ENCODE measurements around the gene ZNF385A. TPM values are rescaled to one million over a fixed set of nuclear protein-coding genes. Genes with fewer than 3 reads are reported as not detected.
A peak's percentile ranks its signal among the peaks of the same experiment; 100 is the strongest.

ZNF385A gene
- total and polyA plus RNA-seq, 9 of the 15 experiments (the other 6 are each of a cell fraction or from before 2014, with no cell fraction given) = 1.0 to 111 (median 7.7) TPM

DNA sequence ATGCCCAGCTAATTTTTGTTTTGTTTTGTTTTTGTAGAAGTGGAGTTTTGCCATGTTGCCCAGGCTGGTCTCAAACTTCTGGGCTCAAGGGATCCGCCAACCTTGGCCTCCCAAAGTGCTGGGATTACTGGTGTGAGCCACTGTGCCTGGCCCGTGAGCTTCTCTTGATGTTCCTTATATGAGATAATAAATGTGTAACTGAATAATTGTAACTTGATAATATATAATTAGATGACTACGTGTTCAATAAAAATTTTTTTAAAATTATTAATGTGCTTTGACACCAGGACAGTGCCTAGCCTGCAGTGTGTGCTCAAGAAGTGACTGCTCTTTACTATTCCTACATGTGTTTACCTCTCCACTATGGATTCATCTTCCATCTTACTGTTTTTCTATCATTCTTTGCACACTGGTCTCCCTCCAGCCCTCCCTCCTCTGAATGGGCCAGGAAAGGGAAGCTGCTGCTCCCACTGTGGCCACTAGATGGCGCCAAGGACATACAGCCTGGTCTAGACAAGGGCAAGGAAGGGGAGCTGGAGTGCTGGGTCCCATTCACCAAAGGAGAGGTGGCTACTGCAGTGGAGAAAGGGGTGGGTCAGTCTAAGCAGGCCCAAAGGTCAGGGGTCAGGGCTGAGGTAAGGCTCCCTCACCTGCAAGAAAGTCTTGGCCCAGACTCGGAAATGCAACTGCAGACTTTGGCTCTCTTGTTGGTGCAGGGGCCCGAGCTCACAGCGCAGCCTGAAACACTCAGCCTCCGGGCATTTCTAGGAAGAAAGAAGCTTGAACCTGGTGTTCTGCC is 14.7 kb upstream of the ZNF385A start (continued):
- TF ChIP-seq ZNF551 (CRISPR knock-in tag; IDR thresholded peaks at IDR 0.05) = no peak
- TF ChIP-seq, protein P1, sequence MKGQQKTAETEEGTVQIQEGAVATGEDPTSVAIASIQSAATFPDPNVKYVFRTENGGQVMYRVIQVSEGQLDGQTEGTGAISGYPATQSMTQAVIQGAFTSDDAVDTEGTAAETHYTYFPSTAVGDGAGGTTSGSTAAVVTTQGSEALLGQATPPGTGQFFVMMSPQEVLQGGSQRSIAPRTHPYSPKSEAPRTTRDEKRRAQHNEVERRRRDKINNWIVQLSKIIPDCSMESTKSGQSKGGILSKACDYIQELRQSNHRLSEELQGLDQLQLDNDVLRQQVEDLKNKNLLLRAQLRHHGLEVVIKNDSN (CRISPR knock-in tag; IDR thresholded peaks at IDR 0.05) = no peak
- TF ChIP-seq, protein P2, sequence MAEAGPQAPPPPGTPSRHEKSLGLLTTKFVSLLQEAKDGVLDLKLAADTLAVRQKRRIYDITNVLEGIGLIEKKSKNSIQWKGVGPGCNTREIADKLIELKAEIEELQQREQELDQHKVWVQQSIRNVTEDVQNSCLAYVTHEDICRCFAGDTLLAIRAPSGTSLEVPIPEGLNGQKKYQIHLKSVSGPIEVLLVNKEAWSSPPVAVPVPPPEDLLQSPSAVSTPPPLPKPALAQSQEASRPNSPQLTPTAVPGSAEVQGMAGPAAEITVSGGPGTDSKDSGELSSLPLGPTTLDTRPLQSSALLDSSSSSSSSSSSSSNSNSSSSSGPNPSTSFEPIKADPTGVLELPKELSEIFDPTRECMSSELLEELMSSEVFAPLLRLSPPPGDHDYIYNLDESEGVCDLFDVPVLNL (CRISPR knock-in tag; IDR thresholded peaks at IDR 0.05; ENCODE audit: low read depth) = no peak
- no peak for TF ChIP-seq ZFPM2 (CRISPR knock-in tag; IDR thresholded peaks at IDR 0.05)
- no peak for TF ChIP-seq POLR2B (IDR thresholded peaks at IDR 0.05; ENCODE audit: low read depth, partially characterized antibody)
- TF ChIP-seq ZNF717 (CRISPR knock-in tag; IDR thresholded peaks at IDR 0.05) = no peak
- no peak for TF ChIP-seq ZNF217 (CRISPR knock-in tag; IDR thresholded peaks at IDR 0.05)
- no peak for TF ChIP-seq CHCHD3 (CRISPR knock-in tag; IDR thresholded peaks at IDR 0.05)
- TF ChIP-seq ARID1B (IDR thresholded peaks at IDR 0.05) = no peak
- peak; percentile 96 for TF ChIP-seq SMC3 (conservative IDR thresholded peaks at IDR 0.05; ENCODE audit: insufficient read depth, low read depth, low read length)
- TF ChIP-seq MED1 (CRISPR knock-in tag; IDR thresholded peaks at IDR 0.05; ENCODE audit: borderline replicate concordance) = no peak
- TF ChIP-seq NR2F6 (CRISPR knock-in tag; IDR thresholded peaks at IDR 0.05) = no peak
- TF ChIP-seq, protein P3, sequence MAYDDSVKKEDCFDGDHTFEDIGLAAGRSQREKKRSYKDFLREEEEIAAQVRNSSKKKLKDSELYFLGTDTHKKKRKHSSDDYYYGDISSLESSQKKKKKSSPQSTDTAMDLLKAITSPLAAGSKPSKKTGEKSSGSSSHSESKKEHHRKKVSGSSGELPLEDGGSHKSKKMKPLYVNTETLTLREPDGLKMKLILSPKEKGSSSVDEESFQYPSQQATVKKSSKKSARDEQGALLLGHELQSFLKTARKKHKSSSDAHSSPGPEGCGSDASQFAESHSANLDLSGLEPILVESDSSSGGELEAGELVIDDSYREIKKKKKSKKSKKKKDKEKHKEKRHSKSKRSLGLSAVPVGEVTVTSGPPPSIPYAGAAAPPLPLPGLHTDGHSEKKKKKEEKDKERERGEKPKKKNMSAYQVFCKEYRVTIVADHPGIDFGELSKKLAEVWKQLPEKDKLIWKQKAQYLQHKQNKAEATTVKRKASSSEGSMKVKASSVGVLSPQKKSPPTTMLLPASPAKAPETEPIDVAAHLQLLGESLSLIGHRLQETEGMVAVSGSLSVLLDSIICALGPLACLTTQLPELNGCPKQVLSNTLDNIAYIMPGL (CRISPR knock-in tag; IDR thresholded peaks at IDR 0.05) = no peak
- no peak for TF ChIP-seq ESRRB (CRISPR knock-in tag; IDR thresholded peaks at IDR 0.05; ENCODE audit: borderline replicate concordance)
- TF ChIP-seq, protein P4, sequence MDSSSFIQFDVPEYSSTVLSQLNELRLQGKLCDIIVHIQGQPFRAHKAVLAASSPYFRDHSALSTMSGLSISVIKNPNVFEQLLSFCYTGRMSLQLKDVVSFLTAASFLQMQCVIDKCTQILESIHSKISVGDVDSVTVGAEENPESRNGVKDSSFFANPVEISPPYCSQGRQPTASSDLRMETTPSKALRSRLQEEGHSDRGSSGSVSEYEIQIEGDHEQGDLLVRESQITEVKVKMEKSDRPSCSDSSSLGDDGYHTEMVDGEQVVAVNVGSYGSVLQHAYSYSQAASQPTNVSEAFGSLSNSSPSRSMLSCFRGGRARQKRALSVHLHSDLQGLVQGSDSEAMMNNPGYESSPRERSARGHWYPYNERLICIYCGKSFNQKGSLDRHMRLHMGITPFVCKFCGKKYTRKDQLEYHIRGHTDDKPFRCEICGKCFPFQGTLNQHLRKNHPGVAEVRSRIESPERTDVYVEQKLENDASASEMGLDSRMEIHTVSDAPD (CRISPR knock-in tag; IDR thresholded peaks at IDR 0.05) = no peak
- no peak for TF ChIP-seq ETV1 (tag; conservative IDR thresholded peaks at IDR 0.05; ENCODE audit: low read depth)
- no peak for TF ChIP-seq FOXK2 (conservative IDR thresholded peaks at IDR 0.05 in 1 of 2, IDR thresholded peaks at IDR 0.05 in 1 of 2; ENCODE audit: low read depth in 2 of 2)
- TF ChIP-seq, protein P5, sequence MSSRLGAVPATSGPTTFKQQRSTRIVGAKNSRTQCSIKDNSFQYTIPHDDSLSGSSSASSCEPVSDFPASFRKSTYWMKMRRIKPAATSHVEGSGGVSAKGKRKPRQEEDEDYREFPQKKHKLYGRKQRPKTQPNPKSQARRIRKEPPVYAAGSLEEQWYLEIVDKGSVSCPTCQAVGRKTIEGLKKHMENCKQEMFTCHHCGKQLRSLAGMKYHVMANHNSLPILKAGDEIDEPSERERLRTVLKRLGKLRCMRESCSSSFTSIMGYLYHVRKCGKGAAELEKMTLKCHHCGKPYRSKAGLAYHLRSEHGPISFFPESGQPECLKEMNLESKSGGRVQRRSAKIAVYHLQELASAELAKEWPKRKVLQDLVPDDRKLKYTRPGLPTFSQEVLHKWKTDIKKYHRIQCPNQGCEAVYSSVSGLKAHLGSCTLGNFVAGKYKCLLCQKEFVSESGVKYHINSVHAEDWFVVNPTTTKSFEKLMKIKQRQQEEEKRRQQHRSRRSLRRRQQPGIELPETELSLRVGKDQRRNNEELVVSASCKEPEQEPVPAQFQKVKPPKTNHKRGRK (tag; IDR thresholded peaks at IDR 0.05) = peak; percentile 68
- TF ChIP-seq, protein P6, sequence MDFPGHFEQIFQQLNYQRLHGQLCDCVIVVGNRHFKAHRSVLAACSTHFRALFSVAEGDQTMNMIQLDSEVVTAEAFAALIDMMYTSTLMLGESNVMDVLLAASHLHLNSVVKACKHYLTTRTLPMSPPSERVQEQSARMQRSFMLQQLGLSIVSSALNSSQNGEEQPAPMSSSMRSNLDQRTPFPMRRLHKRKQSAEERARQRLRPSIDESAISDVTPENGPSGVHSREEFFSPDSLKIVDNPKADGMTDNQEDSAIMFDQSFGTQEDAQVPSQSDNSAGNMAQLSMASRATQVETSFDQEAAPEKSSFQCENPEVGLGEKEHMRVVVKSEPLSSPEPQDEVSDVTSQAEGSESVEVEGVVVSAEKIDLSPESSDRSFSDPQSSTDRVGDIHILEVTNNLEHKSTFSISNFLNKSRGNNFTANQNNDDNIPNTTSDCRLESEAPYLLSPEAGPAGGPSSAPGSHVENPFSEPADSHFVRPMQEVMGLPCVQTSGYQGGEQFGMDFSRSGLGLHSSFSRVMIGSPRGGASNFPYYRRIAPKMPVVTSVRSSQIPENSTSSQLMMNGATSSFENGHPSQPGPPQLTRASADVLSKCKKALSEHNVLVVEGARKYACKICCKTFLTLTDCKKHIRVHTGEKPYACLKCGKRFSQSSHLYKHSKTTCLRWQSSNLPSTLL (IDR thresholded peaks at IDR 0.05) = no peak
- TF ChIP-seq ZNF780A (CRISPR knock-in tag; IDR thresholded peaks at IDR 0.05) = no peak
